ENCODE results near the gene PEX11A.

Gene PEX11A

DNA sequence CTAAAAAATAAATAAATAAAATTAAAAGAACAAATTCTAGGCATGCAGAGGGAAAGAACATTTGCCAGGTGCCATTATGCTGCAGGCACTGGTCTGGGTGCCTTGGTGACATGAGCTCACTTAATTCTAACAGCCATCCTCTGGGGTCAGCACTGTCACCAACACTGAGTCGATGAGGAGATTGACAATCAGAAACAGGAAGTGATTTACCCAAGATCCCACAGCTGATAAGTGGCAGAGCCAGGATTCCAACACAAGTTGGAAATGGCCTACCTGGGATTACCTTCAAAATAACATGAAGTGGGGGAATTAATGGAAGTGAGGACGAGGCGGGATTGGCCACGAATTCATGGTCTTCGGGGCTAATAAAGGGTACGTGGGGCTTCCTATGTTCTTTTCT, 14.9 kb downstream of the PEX11A start:
- DNase-seq (ENCODE audit: low spot score) = no peak

- no peak for DNase-seq (ENCODE audit: low spot score)
Observed at GRCh38 chr15:89674526-89674925, 16.0 kb downstream of the PEX11A start.

- no peak for DNase-seq (ENCODE audit: low spot score)
Observed at GRCh38 chr15:89673165-89673512, 17.4 kb downstream of the PEX11A start.

DNA sequence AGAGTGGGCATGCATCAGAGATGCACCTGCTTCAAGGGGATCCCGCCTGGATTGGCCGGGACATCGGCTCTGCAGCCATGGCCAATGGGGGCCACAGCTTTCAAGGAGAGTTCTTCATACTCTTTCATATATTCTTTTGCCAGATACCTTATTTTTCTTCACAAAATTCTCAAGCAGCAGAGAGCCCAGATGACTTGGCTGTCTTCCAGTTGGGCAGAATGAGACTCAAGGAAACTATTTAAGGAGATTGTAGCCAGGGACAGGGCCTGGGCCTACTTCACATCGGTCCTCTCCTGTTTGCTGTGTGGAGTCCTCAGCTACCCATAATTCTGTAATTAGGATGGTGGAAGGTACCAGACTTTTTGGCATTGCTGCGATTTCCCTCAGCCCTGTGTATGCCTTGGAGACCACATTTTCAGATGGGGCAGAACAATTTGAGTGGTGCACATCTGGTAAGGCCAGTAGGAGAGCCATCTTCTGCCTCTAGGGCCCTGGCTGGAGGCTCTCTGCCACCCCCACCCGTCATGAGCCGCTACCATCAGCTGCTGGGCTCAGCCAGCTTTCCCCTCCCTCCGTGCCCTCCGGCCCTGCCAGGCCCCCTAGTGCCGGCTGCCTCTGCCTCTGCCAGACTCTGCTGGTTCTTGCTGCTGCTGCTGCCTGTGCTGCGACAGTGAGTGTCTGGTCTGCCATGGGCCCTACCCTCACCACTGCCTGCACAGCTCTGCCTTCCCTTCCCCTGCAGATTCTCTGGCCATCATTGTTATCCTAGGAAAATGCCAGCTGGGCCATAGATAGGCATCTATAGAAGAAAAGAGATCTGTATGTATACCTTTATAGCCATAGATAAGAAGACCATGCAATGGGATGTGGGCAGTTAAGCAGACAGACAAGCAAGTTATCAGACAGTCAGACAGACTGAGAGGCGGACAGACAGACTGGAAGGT, 18.1 kb downstream of the PEX11A start:
- no peak for DNase-seq (ENCODE audit: low spot score)

- DNase-seq (ENCODE audit: low spot score) = no peak
Observed at GRCh38 chr15:89671687-89672086, 18.9 kb downstream of the PEX11A start.

DNA sequence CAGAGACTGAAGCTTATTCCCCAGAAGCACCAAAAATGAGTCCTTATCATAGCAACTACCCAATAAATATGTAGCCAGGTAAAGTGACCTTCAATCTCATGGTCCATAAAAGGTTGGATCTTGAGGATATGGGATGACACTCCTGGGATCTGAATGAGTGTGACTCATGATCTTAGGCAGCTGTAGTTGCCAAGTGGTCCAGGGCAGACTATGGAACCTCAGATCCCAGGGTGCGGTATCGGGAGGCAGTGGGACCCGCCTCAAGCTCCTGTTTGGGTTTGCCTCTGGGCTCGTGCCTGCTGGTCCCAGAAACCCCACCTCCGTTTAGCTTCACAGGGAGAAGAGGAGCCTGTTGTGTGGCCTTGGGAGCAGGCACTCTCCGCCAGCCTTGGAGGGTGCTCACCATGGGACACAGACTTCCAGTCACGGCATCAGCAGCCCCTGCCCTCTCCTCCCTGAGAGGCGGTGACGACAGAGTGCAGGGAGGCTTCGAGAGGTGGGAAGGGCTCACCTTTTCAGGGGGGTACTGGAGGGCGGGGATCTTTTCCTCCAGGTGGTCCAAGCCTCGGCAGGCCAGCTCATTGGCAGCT, 19.5 kb downstream of the PEX11A start:
- peak; percentile 24 for DNase-seq (ENCODE audit: low spot score)

GRCh38 chr15:89669941-89670340, 20.6 kb downstream of the PEX11A start:
- DNase-seq (ENCODE audit: low spot score) = no peak

DNA sequence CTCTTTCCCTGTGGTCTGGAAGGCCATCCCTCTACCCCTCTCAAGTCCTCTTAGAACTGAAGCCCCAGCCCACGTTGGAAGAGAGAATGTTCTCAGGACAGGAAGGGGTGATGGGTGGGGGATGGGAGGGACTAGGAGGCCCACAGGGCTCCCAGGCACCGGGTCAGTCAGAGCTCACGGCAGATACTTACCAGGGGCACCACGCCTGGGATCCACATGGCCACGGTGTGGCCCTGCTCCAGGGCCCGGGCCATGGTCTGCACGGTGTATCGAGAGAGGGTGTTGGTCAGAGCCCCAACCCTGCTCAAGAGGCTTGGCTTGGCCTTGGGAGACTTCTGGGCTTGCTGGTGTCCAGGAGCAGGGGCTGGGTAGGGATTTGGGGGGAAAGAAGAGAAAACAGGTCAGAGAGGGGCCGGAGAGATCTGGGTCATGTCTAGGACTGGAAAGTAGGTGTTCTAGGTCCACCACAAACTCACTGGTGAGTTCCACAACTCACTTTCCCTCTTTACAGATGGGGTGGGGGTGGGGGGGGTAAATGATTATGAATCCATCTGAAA, 21.2 kb downstream of the PEX11A start:
- no peak for DNase-seq (ENCODE audit: low spot score)

GRCh38 chr15:89668171-89668570, 22.4 kb downstream of the PEX11A start:
- no peak for DNase-seq (ENCODE audit: low spot score)

GRCh38 chr15:89667706-89667960, 22.9 kb downstream of the PEX11A start:
- DNase-seq (ENCODE audit: low spot score) = no peak

GRCh38 chr15:89666858-89667705, 23.5 kb downstream of the PEX11A start:
- DNase-seq (ENCODE audit: low spot score) = no peak

DNA sequence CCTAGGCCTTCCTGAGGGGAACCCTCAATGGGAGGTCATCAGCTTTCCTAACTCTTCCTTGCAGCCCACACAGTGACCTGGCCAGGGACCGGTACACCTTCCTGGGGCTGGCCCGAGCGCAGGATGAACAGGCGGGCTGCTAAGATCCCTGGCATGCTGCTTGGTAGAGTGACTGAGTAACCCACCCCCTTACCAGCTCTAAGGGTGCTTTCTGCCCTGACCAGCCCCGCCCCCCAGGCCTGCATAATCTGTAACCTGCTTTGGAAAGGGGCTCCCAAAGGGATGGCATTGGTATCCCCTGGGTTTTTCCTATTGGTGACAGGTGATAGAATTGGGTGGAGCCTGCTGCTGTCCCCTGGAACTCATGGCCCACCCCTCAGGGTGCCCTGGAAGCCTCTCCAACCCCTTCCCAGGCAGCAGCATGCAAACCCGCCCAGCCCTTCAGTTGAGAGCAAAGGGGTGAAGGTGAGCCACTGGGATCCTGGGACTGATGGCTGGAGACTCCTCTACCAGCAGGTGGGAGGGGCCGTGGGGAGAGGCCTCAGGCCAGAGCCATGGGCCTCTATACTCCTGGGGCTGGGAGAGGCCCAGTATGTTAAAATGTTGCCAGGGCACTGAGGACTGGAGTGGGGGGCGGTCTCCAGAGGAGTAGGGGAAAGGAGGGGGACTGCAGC, 24.2 kb downstream of the PEX11A start:
- DNase-seq (ENCODE audit: low spot score) = no peak

GRCh38 chr15:89665449-89666181, 24.9 kb downstream of the PEX11A start:
- peak; percentile 37 for DNase-seq (ENCODE audit: low spot score)

- no peak for DNase-seq (ENCODE audit: low spot score)
Observed at GRCh38 chr15:89664441-89665350, 25.9 kb downstream of the PEX11A start.

GRCh38 chr15:89662893-89663626, 27.5 kb downstream of the PEX11A start:
- no peak for DNase-seq (ENCODE audit: low spot score)

GRCh38 chr15:89660556-89660955, 30.0 kb downstream of the PEX11A start:
- DNase-seq (ENCODE audit: low spot score) = no peak

DNA sequence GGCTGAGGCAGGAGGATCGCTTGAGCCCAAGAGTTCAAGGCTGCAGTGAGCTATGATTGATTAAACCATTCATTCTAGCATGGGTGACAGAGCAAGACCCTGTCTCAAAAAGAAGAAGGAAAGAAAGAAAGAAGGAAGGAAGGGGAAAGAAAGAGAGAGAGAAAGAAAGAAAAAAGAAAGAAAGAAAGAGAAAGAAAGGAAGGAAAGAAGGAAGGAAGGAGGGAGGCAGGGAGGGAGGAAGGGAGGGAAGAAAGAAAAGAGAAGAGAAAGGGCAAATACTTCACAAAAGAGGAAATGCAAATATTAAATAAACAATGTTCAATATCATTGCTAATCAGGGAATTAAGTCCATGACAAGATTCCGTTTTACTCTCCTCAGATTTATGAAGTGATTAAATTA, 31.3 kb downstream of the PEX11A start:
- DNase-seq (ENCODE audit: low spot score) = no peak

GRCh38 chr15:89657686-89658200, 32.8 kb downstream of the PEX11A start:
- DNase-seq (ENCODE audit: low spot score) = no peak

DNA sequence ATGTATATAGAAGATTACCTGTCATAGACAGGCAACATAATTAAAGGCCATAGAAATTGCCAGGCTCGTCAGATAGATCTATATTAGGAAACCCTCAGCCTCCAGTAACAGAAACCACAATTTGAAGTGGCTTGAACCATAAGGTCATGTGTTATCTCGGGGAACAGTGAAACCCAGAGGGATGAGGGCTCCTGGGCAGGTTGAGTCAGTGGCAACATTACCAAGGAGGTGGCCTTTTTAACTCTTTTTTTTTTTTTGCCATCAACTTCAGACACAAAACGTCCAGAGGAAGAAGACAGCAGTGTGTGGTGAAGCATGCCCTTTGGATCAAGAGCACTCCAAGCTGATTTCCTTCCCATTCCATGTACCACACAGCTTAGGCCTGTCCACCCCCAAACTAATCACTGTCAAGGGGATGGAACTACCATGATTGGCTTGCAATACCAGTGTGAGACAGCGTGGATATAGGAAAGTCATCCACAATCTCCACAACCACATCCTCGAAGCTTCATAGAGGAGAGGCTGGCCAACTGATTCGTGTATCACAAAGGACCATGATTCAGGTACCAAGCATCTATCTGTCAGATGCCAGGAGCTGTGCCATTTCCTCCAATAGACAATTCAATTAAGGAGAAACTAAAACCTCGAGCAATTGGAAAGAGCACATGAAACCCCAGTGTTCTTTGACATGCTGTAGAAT, 34.3 kb downstream of the PEX11A start:
- no peak for DNase-seq (ENCODE audit: low spot score)

Data from LoVo (cell line).